ENCODE data around the gene KLRC3. TPM values are rescaled to one million over a fixed set of nuclear protein-coding genes. Genes with fewer than 3 reads are reported as not detected.
A peak's percentile ranks its signal among the peaks of the same experiment; 100 is the strongest.

Gene KLRC3
- total RNA-seq, 2 experiments from 2014 or later, result 1.5 to 6.8 TPM

DNA sequence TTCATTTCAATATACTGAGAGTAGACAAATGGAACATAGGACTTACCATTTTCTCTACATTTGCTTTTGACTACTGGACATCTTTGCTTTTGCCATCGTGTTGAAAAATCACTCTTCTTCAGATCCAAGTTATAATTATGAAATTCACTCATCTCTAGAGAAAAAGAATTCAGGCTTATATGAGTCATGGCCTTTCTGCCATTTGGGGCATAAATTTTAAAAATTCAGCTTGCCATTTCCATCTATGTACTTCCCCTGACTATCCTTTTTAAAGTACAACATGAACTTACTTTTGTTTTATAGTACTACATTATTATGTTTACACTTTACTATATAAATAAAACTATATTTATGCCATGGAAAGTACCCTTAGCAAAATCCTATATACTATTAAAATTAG is 33.5 kb downstream of the KLRC3 start:
- no peaks in the 10 kb centered on the region for H4K20me1 ChIP-seq (ENCODE audit: insufficient read depth, low read length)
- H3K9me3 ChIP-seq (ENCODE audit: low read length), result peaks cover 39% of the 10 kb centered on the region
- H2AFZ ChIP-seq (ENCODE audit: low read length), result peak overlapping the region; percentile 91; the same call in 1 of the 2 replicates
- peaks cover 55% of the 10 kb centered on the region; the same call in 1 of the 2 replicates for H3K79me2 ChIP-seq (ENCODE audit: insufficient read depth, low read depth, low read length)
- H3K4me2 ChIP-seq (ENCODE audit: low read length), result peak overlapping the region; percentile 73
- peak overlapping the region; percentile 97 for H3K27ac ChIP-seq (ENCODE audit: low read depth, low read length, poor library complexity, severe bottlenecking)
- no peaks in the 10 kb centered on the region for H3K9me2 ChIP-seq (ENCODE audit: insufficient read depth, low read length)
- ChIA-PET CTCF (ENCODE audit: unreplicated experiment) (no interaction called here), POLR2A (interaction anchor here (0.9 to 5.0 kb wide), 10 partner anchors 10 to 648 kb away, joined by 4 to 41 read pairs (median 6); no protein-coding TSS in a partner anchor)
- H3K4me3 ChIP-seq (ENCODE audit: low read depth, low read length, poor library complexity, severe bottlenecking), result peak overlapping the region; percentile 68
- peaks cover 50% of the 10 kb centered on the region for H3K4me1 ChIP-seq (ENCODE audit: insufficient read depth, low read length, poor library complexity, severe bottlenecking)
- BruUV-seq (replicated peaks), result no TSS peak
- no peak for DNase-seq (ENCODE audit: low spot score)
- TF ChIP-seq EZH2phosphoT487 (IDR thresholded peaks at IDR 0.05; ENCODE audit: borderline replicate concordance, low read depth, low read length), result no peak
- TF ChIP-seq, protein P1, sequence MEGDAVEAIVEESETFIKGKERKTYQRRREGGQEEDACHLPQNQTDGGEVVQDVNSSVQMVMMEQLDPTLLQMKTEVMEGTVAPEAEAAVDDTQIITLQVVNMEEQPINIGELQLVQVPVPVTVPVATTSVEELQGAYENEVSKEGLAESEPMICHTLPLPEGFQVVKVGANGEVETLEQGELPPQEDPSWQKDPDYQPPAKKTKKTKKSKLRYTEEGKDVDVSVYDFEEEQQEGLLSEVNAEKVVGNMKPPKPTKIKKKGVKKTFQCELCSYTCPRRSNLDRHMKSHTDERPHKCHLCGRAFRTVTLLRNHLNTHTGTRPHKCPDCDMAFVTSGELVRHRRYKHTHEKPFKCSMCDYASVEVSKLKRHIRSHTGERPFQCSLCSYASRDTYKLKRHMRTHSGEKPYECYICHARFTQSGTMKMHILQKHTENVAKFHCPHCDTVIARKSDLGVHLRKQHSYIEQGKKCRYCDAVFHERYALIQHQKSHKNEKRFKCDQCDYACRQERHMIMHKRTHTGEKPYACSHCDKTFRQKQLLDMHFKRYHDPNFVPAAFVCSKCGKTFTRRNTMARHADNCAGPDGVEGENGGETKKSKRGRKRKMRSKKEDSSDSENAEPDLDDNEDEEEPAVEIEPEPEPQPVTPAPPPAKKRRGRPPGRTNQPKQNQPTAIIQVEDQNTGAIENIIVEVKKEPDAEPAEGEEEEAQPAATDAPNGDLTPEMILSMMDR (conservative IDR thresholded peaks at IDR 0.05; ENCODE audit: low read length), result no peak
- intact Hi-C loops (cut with micrococcal nuclease; ENCODE audit: unreplicated experiment), result no loop called here
- H3K36me3 ChIP-seq (ENCODE audit: insufficient read depth, low read length), result peaks cover 44% of the 10 kb centered on the region

- ChIA-PET POLR2A (interaction anchor here (0.6 to 5.0 kb wide), 11 partner anchors 11 to 177 kb away, joined by 3 to 41 read pairs (median 3); no protein-coding TSS in a partner anchor), CTCF (ENCODE audit: unreplicated experiment) (interaction anchor here (1.2 kb wide), 1 partner anchor 19 kb away, joined by 3 read pairs; no protein-coding TSS in a partner anchor)
- no peaks in the 10 kb centered on the region for H4K20me1 ChIP-seq (ENCODE audit: insufficient read depth, low read length)
- H3K9me3 ChIP-seq (ENCODE audit: low read length), result peaks cover 40% of the 10 kb centered on the region
- BruUV-seq (replicated peaks), result no TSS peak
- DNase-seq (ENCODE audit: low spot score), result no peak
- intact Hi-C loops (cut with micrococcal nuclease; ENCODE audit: unreplicated experiment), result no loop called here
- no peak overlapping the region for H3K27ac ChIP-seq (ENCODE audit: low read depth, low read length, poor library complexity, severe bottlenecking)
- peaks cover 55% of the 10 kb centered on the region; the same call in 1 of the 2 replicates for H3K79me2 ChIP-seq (ENCODE audit: insufficient read depth, low read depth, low read length)
- peaks cover 60% of the 10 kb centered on the region for H3K36me3 ChIP-seq (ENCODE audit: insufficient read depth, low read length)
- no peaks in the 10 kb centered on the region for H3K9me2 ChIP-seq (ENCODE audit: insufficient read depth, low read length)
- H2AFZ ChIP-seq (ENCODE audit: low read length), result peak overlapping the region; percentile 56; the same call in 1 of the 2 replicates
- H3K4me2 ChIP-seq (ENCODE audit: low read length), result no peak overlapping the region; the same call in 1 of the 2 replicates
- H3K4me3 ChIP-seq (ENCODE audit: low read depth, low read length, poor library complexity, severe bottlenecking), result no peak overlapping the region
- peaks cover 33% of the 10 kb centered on the region for H3K4me1 ChIP-seq (ENCODE audit: insufficient read depth, low read length, poor library complexity, severe bottlenecking)
- TF ChIP-seq, protein P1 (conservative IDR thresholded peaks at IDR 0.05; ENCODE audit: low read length), result no peak
- TF ChIP-seq EZH2phosphoT487 (IDR thresholded peaks at IDR 0.05; ENCODE audit: borderline replicate concordance, low read depth, low read length), result no peak
Measured at GRCh38 chr12:10385166-10385613, 35.2 kb downstream of the KLRC3 start.

DNA sequence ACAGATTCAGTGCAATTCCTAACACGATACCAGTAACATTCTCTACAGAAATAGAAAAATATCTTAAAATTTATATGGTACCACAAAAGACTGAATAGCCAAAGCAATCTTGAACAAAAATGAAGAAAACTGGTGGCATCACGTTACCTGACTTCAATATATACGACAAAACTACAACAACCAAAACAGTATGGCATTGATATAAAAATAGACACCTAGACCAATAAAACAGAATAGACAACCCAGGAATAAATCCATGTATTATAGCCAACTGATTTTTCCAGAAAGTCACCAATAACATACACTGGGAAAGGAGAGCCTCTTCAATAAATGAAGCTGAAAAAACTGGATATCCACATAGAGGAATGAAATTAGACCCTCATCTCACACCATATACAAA is 36.2 kb downstream of the KLRC3 start:
- no peaks in the 10 kb centered on the region for H4K20me1 ChIP-seq (ENCODE audit: insufficient read depth, low read length)
- peaks cover 66% of the 10 kb centered on the region for H3K36me3 ChIP-seq (ENCODE audit: insufficient read depth, low read length)
- H3K79me2 ChIP-seq (ENCODE audit: insufficient read depth, low read depth, low read length), result peaks cover 50% of the 10 kb centered on the region; the same call in 1 of the 2 replicates
- peaks cover 23% of the 10 kb centered on the region for H3K4me1 ChIP-seq (ENCODE audit: insufficient read depth, low read length, poor library complexity, severe bottlenecking)
- POLR2A ChIA-PET, result interaction anchor here (0.6 to 1.6 kb wide), 3 partner anchors 13 to 175 kb away, joined by 3 to 7 read pairs (median 3); no protein-coding TSS in a partner anchor
- H2AFZ ChIP-seq (ENCODE audit: low read length), result no peak overlapping the region
- no peak overlapping the region for H3K4me3 ChIP-seq (ENCODE audit: low read depth, low read length, poor library complexity, severe bottlenecking)
- H3K27ac ChIP-seq (ENCODE audit: low read depth, low read length, poor library complexity, severe bottlenecking), result no peak overlapping the region
- H3K9me2 ChIP-seq (ENCODE audit: insufficient read depth, low read length), result no peaks in the 10 kb centered on the region
- DNase-seq (ENCODE audit: low spot score), result no peak
- intact Hi-C loops (cut with micrococcal nuclease; ENCODE audit: unreplicated experiment), result no loop called here
- TF ChIP-seq, protein P1 (conservative IDR thresholded peaks at IDR 0.05; ENCODE audit: low read length), result no peak
- peaks cover 40% of the 10 kb centered on the region for H3K9me3 ChIP-seq (ENCODE audit: low read length)
- CTCF ChIA-PET (ENCODE audit: unreplicated experiment), result no interaction called here
- BruUV-seq (replicated peaks), result no TSS peak
- H3K4me2 ChIP-seq (ENCODE audit: low read length), result no peak overlapping the region
